PC-3 (cell line): ENCODE results near the gene OR52B6.

Experiments
- EZH2 ChIP-seq: fragments of 300-600 bp; sonication (generic); IDR thresholded peaks from one replicate; pipeline ENCODE4 v1.6.1; 2017; ENCODE audit warnings: antibody characterized with exemption, mild to moderate bottlenecking, low read length; ENCODE audit not compliant: unreplicated experiment
- TF ChIP-seq, protein P1 (sequence below): fragments of 300-600 bp; sonication (generic); conservative IDR thresholded peaks from 2 replicates; pipeline ENCODE4 v1.5.1; 2017; ENCODE audit warnings: antibody characterized with exemption, low read depth, mild to moderate bottlenecking, low read length

DNA sequence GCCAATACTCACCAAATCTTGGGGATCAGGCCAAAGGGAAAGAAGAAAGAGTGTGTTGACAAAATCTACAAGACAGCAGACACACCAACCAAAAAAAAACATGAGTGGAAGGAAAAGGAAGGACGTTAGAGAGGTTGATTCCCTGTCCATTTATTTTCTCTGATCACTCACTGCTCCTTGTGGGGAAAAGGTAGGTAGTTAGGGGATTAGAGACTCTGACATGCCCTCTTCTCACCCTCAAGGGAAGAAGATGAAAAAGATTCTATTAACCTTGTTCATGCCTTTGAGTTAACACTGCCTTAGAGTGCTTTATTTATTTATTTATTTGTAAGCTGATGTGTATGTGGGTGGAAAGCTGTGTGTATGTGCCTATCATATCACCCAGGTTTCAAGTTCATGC, 32.2 kb upstream of the OR52B6 start, which contains the start of gene OR52H1:
- TF ChIP-seq, protein P1, sequence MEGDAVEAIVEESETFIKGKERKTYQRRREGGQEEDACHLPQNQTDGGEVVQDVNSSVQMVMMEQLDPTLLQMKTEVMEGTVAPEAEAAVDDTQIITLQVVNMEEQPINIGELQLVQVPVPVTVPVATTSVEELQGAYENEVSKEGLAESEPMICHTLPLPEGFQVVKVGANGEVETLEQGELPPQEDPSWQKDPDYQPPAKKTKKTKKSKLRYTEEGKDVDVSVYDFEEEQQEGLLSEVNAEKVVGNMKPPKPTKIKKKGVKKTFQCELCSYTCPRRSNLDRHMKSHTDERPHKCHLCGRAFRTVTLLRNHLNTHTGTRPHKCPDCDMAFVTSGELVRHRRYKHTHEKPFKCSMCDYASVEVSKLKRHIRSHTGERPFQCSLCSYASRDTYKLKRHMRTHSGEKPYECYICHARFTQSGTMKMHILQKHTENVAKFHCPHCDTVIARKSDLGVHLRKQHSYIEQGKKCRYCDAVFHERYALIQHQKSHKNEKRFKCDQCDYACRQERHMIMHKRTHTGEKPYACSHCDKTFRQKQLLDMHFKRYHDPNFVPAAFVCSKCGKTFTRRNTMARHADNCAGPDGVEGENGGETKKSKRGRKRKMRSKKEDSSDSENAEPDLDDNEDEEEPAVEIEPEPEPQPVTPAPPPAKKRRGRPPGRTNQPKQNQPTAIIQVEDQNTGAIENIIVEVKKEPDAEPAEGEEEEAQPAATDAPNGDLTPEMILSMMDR: no peak
- no peak for TF ChIP-seq EZH2
